Ascending aorta (tissue), 2 donors: ENCODE results near the gene SRPK2. TPM values are rescaled to one million over a fixed set of nuclear protein-coding genes. Genes with fewer than 3 reads are reported as not detected.

Experiments
- DNase-seq, 2 donors: peaks; one replicate each; pipeline ENCODE4 v3.0.0-alpha.2; 2019; ENCODE audit warnings: low spot score in 2 of 2
- H3K27ac ChIP-seq, 2 donors: fragments of 200-600 bp; sonication (generic); one replicate each; pipeline ENCODE4 v1.5.1; 2016 to 2017; ENCODE audit warnings: mild to moderate bottlenecking in 1 of 2
- H3K27me3 ChIP-seq: fragments of 200-600 bp; sonication (generic); one replicate; pipeline ENCODE4 v1.5.1; 2017
- H3K36me3 ChIP-seq, 2 donors: fragments of 200-600 bp; sonication (generic); one replicate each; pipeline ENCODE4 v1.5.1; 2016
- H3K4me1 ChIP-seq, 2 donors: fragments of 200-600 bp; sonication (generic); one replicate each; pipeline ENCODE4 v1.5.1; 2016 to 2017; ENCODE audit warnings: mild to moderate bottlenecking in 1 of 2
- H3K4me3 ChIP-seq, 2 donors: fragments of 200-600 bp; sonication (generic); one replicate each; pipeline ENCODE4 v1.5.1; 2016 to 2017; ENCODE audit warnings: mild to moderate bottlenecking in 1 of 2
- H3K9me3 ChIP-seq, 2 donors: fragments of 200-600 bp; sonication (generic); one replicate each; pipeline ENCODE4 v1.5.1; 2016
- intact Hi-C: fragments of 100-400 bp; cut with DNase I; formaldehyde crosslinking; loops from one replicate; pipeline ENCODE4 v1.15.1; 2023
- total RNA-seq: library from RNA; depleted of rRNA; stranded (reverse); fragments of >200 nt; gene quantifications from one replicate; pipeline ENCODE4 v1.1.0, GENCODE V29; 2016
- TF ChIP-seq, protein P1 (sequence below), 3 experiments: fragments of 200-600 bp in 2 of 3; fragments of 450-650 bp in 1 of 3; sonication (generic) in 2 of 3; IDR thresholded peaks; one replicate each; pipeline ENCODE4 v1.5.1; 2016 to 2019; ENCODE audit warnings: antibody characterized with exemption in 3 of 3, mild to moderate bottlenecking in 1 of 3, moderate library complexity in 1 of 3

SRPK2 gene
- total RNA-seq, 1 donor from 2014 or later: 26.2 TPM

DNA sequence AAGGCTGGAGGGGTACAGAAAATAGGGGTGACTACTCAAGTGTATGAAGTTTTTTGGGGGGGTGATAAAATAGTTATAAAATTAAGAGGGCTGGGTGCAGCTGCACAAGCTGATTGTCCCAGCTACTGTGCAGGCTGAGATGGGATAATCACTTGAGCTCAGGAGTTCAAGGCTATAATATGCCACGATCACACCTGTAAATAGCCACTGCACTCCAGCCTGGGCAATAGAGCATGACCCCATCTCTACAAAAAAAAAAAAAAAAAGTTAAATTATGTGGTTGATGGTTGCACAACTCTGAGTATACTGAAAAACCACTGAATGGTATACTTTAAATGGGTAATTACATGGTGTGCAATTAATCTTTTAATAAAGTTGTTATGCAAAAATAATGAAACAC lies 172.9 kb downstream of the SRPK2 start:
- no peak for DNase-seq
- TF ChIP-seq, protein P1, sequence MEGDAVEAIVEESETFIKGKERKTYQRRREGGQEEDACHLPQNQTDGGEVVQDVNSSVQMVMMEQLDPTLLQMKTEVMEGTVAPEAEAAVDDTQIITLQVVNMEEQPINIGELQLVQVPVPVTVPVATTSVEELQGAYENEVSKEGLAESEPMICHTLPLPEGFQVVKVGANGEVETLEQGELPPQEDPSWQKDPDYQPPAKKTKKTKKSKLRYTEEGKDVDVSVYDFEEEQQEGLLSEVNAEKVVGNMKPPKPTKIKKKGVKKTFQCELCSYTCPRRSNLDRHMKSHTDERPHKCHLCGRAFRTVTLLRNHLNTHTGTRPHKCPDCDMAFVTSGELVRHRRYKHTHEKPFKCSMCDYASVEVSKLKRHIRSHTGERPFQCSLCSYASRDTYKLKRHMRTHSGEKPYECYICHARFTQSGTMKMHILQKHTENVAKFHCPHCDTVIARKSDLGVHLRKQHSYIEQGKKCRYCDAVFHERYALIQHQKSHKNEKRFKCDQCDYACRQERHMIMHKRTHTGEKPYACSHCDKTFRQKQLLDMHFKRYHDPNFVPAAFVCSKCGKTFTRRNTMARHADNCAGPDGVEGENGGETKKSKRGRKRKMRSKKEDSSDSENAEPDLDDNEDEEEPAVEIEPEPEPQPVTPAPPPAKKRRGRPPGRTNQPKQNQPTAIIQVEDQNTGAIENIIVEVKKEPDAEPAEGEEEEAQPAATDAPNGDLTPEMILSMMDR (IDR thresholded peaks at IDR 0.05): no peak
- Histone ChIP-seq H3K4me3 (no peak overlapping the region), H3K4me1 (peaks cover 0 to 2% of the 10 kb centered on the region in 2 donors), H3K36me3 (no peaks in the 10 kb centered on the region), H3K27ac (no peak overlapping the region), H3K27me3 (no peaks in the 10 kb centered on the region), H3K9me3 (no peaks in the 10 kb centered on the region)
- intact Hi-C loops: no loop called here

DNA sequence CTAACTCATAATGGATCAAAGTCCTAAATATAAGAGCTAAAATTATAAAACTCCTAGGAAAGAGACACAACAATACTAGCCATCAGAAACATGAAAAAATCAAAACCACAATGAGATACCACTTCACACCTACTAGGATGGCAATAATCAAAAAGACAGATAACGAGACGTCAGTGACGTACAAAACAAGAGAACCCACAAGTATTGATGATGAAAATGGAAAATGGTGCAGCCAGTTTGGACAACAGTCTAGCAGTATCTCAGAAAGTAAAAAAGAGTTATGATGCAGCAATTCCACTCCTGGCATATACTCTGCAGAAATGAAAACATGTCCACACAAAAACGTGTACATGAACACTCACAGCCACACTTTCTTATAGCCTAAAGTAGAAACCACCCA lies 173.5 kb downstream of the SRPK2 start:
- TF ChIP-seq, protein P1 (IDR thresholded peaks at IDR 0.05): no peak
- no peaks in the 10 kb centered on the region for H3K27me3 ChIP-seq
- H3K36me3 ChIP-seq: no peaks in the 10 kb centered on the region
- DNase-seq: no peak
- H3K4me3 ChIP-seq: no peak overlapping the region
- H3K27ac ChIP-seq: no peak overlapping the region
- intact Hi-C loops: no loop called here
- H3K9me3 ChIP-seq: no peaks in the 10 kb centered on the region
- peaks cover 0 to 6% of the 10 kb centered on the region in 2 donors for H3K4me1 ChIP-seq

DNA sequence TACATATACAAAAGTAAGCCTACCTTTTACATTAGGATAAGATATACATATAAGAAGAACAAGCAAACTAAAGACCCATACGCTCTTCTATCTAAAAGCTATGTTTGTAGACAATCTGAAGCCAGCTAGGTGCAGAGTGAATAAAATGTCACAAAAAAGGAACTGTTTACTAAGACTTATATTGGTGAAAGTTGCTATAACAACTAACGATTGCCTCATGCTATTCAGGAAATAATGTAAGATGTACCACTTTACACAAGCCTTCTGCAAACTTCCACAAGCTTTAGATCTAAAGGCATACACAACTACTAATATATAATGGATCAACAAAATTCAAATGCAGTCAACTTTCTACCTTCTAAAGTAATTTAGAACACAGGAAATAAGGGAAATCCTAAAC lies 175.1 kb downstream of the SRPK2 start:
- intact Hi-C loops: no loop called here
- H3K4me3 ChIP-seq: no peak overlapping the region
- H3K4me1 ChIP-seq: peaks cover 0 to 9% of the 10 kb centered on the region in 2 donors
- TF ChIP-seq, protein P1 (IDR thresholded peaks at IDR 0.05): no peak
- H3K36me3 ChIP-seq: no peaks in the 10 kb centered on the region
- H3K27ac ChIP-seq: no peak overlapping the region
- no peaks in the 10 kb centered on the region for H3K27me3 ChIP-seq
- no peak for DNase-seq
- H3K9me3 ChIP-seq: no peaks in the 10 kb centered on the region

DNA sequence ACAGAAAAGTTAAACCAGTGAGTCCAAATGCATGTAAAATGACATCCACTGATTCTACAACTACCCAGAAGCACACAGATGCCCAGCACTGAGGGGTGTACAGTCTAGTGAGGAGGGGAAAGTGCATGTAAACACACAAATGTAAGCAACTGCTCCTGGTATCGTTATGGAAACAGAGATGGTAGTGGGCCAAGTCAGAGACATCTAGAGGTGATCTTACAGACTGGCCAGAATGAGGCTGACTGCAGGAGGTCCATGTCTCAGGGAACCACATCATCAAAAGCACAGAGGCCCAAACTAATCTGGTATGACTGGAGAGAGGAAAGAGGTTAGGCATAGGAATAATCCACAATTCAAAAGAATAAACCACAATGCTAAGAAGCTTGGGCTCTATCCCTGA lies 176.5 kb downstream of the SRPK2 start:
- H3K9me3 ChIP-seq: no peaks in the 10 kb centered on the region
- no peak overlapping the region for H3K27ac ChIP-seq
- no peak overlapping the region for H3K4me3 ChIP-seq
- H3K4me1 ChIP-seq: peaks cover 0 to 9% of the 10 kb centered on the region in 2 donors
- intact Hi-C loops: no loop called here
- H3K36me3 ChIP-seq: no peaks in the 10 kb centered on the region
- no peaks in the 10 kb centered on the region for H3K27me3 ChIP-seq
- no peak for DNase-seq
- TF ChIP-seq, protein P1 (IDR thresholded peaks at IDR 0.05): no peak

DNA sequence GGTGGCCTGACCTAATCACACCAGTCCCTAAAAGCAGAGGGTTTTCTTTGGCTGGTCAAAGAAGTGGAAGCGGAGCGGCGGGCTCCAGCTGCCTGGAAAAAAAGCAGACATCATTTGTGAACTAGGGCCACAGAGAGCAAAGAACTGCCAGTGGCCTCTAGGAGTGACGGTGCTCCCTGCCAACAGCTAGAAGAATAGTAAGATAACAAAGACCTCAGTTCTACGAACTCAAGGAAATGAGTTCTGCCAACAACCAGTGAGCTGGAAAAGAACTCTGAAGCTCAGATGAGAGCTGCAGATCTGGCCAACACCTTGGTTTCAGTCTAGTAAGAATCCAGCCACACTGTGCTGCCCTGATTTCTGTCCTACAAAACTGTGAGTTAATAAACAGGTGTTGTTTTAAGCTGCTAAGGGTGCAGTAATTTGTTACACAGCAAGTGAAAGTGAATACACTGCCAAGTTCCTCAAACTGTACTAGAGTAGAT lies 178.0 kb downstream of the SRPK2 start:
- peaks cover 0 to 9% of the 10 kb centered on the region in 2 donors for H3K4me1 ChIP-seq
- DNase-seq: no peak
- TF ChIP-seq, protein P1 (IDR thresholded peaks at IDR 0.05): no peak
- H3K36me3 ChIP-seq: no peaks in the 10 kb centered on the region
- intact Hi-C loops: no loop called here
- no peaks in the 10 kb centered on the region for H3K27me3 ChIP-seq
- H3K4me3 ChIP-seq: peak overlapping the region in 1 of 2 donors; percentile 17
- peak overlapping the region; percentile 18 to 48 for H3K27ac ChIP-seq
- H3K9me3 ChIP-seq: no peaks in the 10 kb centered on the region

DNA sequence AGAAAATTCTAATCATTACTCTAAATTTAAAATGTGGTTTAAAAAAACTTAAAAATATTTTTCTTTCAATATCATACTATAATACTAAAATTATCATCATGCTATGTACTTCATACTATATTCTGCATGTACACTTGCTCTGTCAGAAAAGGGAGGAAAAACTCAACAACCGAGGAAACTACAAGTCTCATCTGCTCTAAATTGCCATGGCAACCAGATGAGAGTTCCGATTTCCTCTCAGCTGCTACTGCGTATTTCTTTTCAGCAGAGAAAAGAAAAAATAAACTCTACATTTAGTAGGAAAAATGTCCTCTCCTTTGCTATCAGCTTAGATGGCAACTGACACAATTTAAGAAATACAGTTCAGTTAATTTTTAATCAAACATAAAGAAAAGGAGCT lies 178.9 kb downstream of the SRPK2 start:
- no peak overlapping the region for H3K27ac ChIP-seq
- intact Hi-C loops: no loop called here

More for the DNA sequence above, 178.9 kb downstream of the SRPK2 start:
- Histone ChIP-seq H3K27me3 (no peaks in the 10 kb centered on the region), H3K9me3 (no peaks in the 10 kb centered on the region), H3K4me1 (peaks cover 0 to 9% of the 10 kb centered on the region in 2 donors), H3K36me3 (no peaks in the 10 kb centered on the region), H3K4me3 (no peak overlapping the region)
- no peak for DNase-seq
- TF ChIP-seq, protein P1 (IDR thresholded peaks at IDR 0.05): no peak
